Mesendoderm (in vitro differentiated cells): ENCODE data around the gene DNHD1.
A peak's percentile ranks its signal among the peaks of the same experiment; 100 is the strongest.

Experiments used
- DNase-seq: peaks from one replicate; pipeline ENCODE4 v3.0.0; 2013
- H2AK5ac ChIP-seq: 2 replicates; pipeline ENCODE4 v1.6.1; 2013; ENCODE audit warnings: low read length, inconsistent platforms
- H2BK120ac ChIP-seq: 2 replicates; pipeline ENCODE4 v1.6.1; 2013; ENCODE audit warnings: low read depth, mild to moderate bottlenecking, low read length, moderate library complexity, mixed read lengths
- H2BK15ac ChIP-seq: replicated peaks from 2 replicates; pipeline ENCODE4 v1.6.1; 2013; ENCODE audit warnings: low read depth, mild to moderate bottlenecking, moderate library complexity
- H2BK5ac ChIP-seq: 2 replicates; pipeline ENCODE4 v1.6.1; 2013; ENCODE audit warnings: low read length, inconsistent platforms
- H3K18ac ChIP-seq: 2 replicates; pipeline ENCODE4 v1.6.1; 2013; ENCODE audit warnings: mild to moderate bottlenecking, low read length, mixed read lengths
- H3K23ac ChIP-seq: one replicate; pipeline ENCODE4 v1.6.1; 2013; ENCODE audit warnings: low read length
- H3K27ac ChIP-seq: 2 replicates; pipeline ENCODE4 v1.5.1; 2013; ENCODE audit warnings: low read depth, mild to moderate bottlenecking, inconsistent platforms, low read length, moderate library complexity
- H3K27me3 ChIP-seq: 2 replicates; pipeline ENCODE4 v1.6.1; 2013; ENCODE audit warnings: low read length, control low read depth, mild to moderate bottlenecking, inconsistent platforms; ENCODE audit not compliant: insufficient read depth, poor library complexity
- H3K36me3 ChIP-seq: 2 replicates; pipeline ENCODE4 v1.6.1; 2013; ENCODE audit warnings: low read length, inconsistent platforms; ENCODE audit not compliant: control insufficient read depth, insufficient read depth
- H3K4ac ChIP-seq: one replicate; pipeline ENCODE4 v1.6.1; 2013; ENCODE audit warnings: low read depth, mild to moderate bottlenecking, low read length, moderate library complexity
- H3K4me1 ChIP-seq: 2 replicates; pipeline ENCODE4 v1.6.1; 2013; ENCODE audit warnings: low read depth, low read length, inconsistent platforms; ENCODE audit not compliant: control insufficient read depth
- H3K4me2 ChIP-seq: 2 replicates; pipeline ENCODE4 v1.6.1; 2013; ENCODE audit warnings: low read length
- H3K4me3 ChIP-seq: 2 replicates; pipeline ENCODE4 v1.5.1; 2013; ENCODE audit warnings: mild to moderate bottlenecking, low read length
- H3K56ac ChIP-seq: one replicate; pipeline ENCODE4 v1.6.1; 2013; ENCODE audit warnings: low read length
- H3K79me1 ChIP-seq: 2 replicates; pipeline ENCODE4 v1.6.1; 2013; ENCODE audit warnings: low read length, inconsistent platforms
- H3K79me2 ChIP-seq: 2 replicates; pipeline ENCODE4 v1.6.1; 2013; ENCODE audit warnings: mild to moderate bottlenecking, low read length; ENCODE audit not compliant: control insufficient read depth, insufficient read depth
- H3K9ac ChIP-seq: 2 replicates; pipeline ENCODE4 v1.6.1; 2013; ENCODE audit warnings: low read length, inconsistent platforms
- H4K5ac ChIP-seq: one replicate; pipeline ENCODE4 v1.6.1; 2013; ENCODE audit warnings: low read length
- H4K8ac ChIP-seq: one replicate; pipeline ENCODE4 v1.6.1; 2013; ENCODE audit warnings: low read depth, mild to moderate bottlenecking, control low read depth, low read length, moderate library complexity
- WGBS: extraction: QIAGEN DNeasy Blood & Tissue Kit; methylation state at CpG from one replicate; pipeline ENCODE4 v1.1.7; 2013; ENCODE audit warnings: low lambda C conversion rate, missing lambda C conversion rate; ENCODE audit not compliant: insufficient coverage; ENCODE audit errors: extremely low coverage; 5-methylcytosine and 5-hydroxymethylcytosine counted together

The DNHD1 gene

GRCh38 chr11:6529266-6529665 is 32.2 kb downstream of the DNHD1 start:
- Histone ChIP-seq H3K79me1 (no peaks in the 10 kb centered on the region), H4K5ac (no peak overlapping the region), H3K18ac (no peak overlapping the region), H2BK15ac (no peak overlapping the region), H3K4me2 (no peak overlapping the region), H3K23ac (no peak overlapping the region), H3K4me3 (no peak overlapping the region), H2AK5ac (no peak overlapping the region), H2BK120ac (no peak overlapping the region), H3K79me2 (no peaks in the 10 kb centered on the region), H3K4me1 (no peaks in the 10 kb centered on the region), H2BK5ac (no peak overlapping the region), H3K36me3 (no peaks in the 10 kb centered on the region), H3K27me3 (no peaks in the 10 kb centered on the region), H3K27ac (no peak overlapping the region), H4K8ac (no peak overlapping the region), H3K4ac (no peak overlapping the region), H3K56ac (no peak overlapping the region), H3K9ac (no peak overlapping the region)
- no peak for DNase-seq
- WGBS, result no CpG with 5 or more reads among the region's 2 CpGs

GRCh38 chr11:6530848-6531247 is 33.8 kb downstream of the DNHD1 start:
- H3K23ac ChIP-seq, result no peak overlapping the region

DNA sequence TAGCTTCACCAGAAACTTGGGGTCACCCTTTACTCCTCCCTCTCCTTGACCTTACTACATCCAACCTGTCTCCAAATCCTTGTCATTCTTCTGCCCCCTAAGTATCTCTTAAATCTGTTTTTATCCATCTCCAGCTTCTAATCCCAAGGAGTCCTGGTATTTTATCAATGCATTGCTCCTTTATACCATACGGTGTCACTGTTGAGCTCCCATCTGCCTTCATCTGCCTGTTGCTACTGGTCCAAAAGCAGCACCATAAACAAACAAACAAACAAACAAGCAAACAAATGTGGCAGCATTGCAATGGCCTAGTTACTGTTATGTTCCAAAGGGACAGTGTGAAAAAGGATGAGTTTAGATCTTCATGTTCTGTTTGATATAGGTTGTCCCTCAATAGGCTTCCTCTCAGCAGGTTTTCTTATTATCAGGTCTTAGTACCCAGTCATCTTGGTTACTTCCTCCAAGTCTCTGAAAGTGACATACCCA is 34.2 kb downstream of the DNHD1 start:
- peak; percentile 67 for DNase-seq
- Histone ChIP-seq H3K4me2 (no peak overlapping the region), H3K36me3 (no peaks in the 10 kb centered on the region), H2AK5ac (no peak overlapping the region), H3K23ac (no peak overlapping the region), H2BK15ac (no peak overlapping the region), H3K4me1 (no peaks in the 10 kb centered on the region), H2BK120ac (no peak overlapping the region), H4K5ac (no peak overlapping the region), H3K56ac (no peak overlapping the region), H3K79me2 (no peaks in the 10 kb centered on the region), H3K79me1 (no peaks in the 10 kb centered on the region), H3K4ac (no peak overlapping the region), H3K18ac (no peak overlapping the region), H3K4me3 (no peak overlapping the region), H4K8ac (no peak overlapping the region), H3K27ac (no peak overlapping the region), H2BK5ac (no peak overlapping the region), H3K27me3 (no peaks in the 10 kb centered on the region), H3K9ac (no peak overlapping the region)
- no CpG with 5 or more reads among the region's 1 CpG for WGBS

More at GRCh38 chr11:6530848-6531247, 33.8 kb downstream of the DNHD1 start:
- Histone ChIP-seq H4K5ac (no peak overlapping the region), H3K4ac (no peak overlapping the region), H3K56ac (no peak overlapping the region), H3K4me1 (no peaks in the 10 kb centered on the region), H3K36me3 (no peaks in the 10 kb centered on the region), H2AK5ac (no peak overlapping the region), H2BK120ac (no peak overlapping the region), H3K79me1 (no peaks in the 10 kb centered on the region), H3K27ac (no peak overlapping the region), H3K27me3 (no peaks in the 10 kb centered on the region), H3K4me3 (no peak overlapping the region), H3K79me2 (no peaks in the 10 kb centered on the region), H2BK15ac (no peak overlapping the region), H3K18ac (no peak overlapping the region), H3K4me2 (no peak overlapping the region), H4K8ac (no peak overlapping the region), H3K9ac (no peak overlapping the region), H2BK5ac (no peak overlapping the region)
- DNase-seq, result no peak
- WGBS, result no CpG with 5 or more reads among the region's 2 CpGs

GRCh38 chr11:6538456-6538855 is 41.4 kb downstream of the DNHD1 start:
- no peak overlapping the region for H3K4ac ChIP-seq
- no peak overlapping the region for H4K8ac ChIP-seq
- H3K18ac ChIP-seq, result no peak overlapping the region
- no peak overlapping the region for H3K4me2 ChIP-seq
- no CpG with 5 or more reads among the region's 8 CpGs for WGBS
- no peaks in the 10 kb centered on the region for H3K79me2 ChIP-seq
- no peak overlapping the region for H3K9ac ChIP-seq
- H3K23ac ChIP-seq, result no peak overlapping the region
- H3K56ac ChIP-seq, result no peak overlapping the region
- no peak overlapping the region for H2AK5ac ChIP-seq
- H3K79me1 ChIP-seq, result no peaks in the 10 kb centered on the region
- H3K4me3 ChIP-seq, result no peak overlapping the region
- H3K36me3 ChIP-seq, result no peaks in the 10 kb centered on the region
- DNase-seq, result peak; percentile 22
- no peaks in the 10 kb centered on the region for H3K4me1 ChIP-seq
- H3K27ac ChIP-seq, result no peak overlapping the region
- H3K27me3 ChIP-seq, result no peaks in the 10 kb centered on the region
- H2BK5ac ChIP-seq, result no peak overlapping the region
- H2BK120ac ChIP-seq, result no peak overlapping the region
- H2BK15ac ChIP-seq, result no peak overlapping the region
- no peak overlapping the region for H4K5ac ChIP-seq

- no peak overlapping the region for H3K4me2 ChIP-seq
- H2AK5ac ChIP-seq, result no peak overlapping the region
- no peak overlapping the region for H2BK15ac ChIP-seq
- no peak overlapping the region for H3K4me3 ChIP-seq
- no peak overlapping the region for H3K4ac ChIP-seq
- no peak overlapping the region for H3K23ac ChIP-seq
- H2BK120ac ChIP-seq, result no peak overlapping the region
- H2BK5ac ChIP-seq, result no peak overlapping the region
- no peaks in the 10 kb centered on the region for H3K36me3 ChIP-seq
- H3K9ac ChIP-seq, result no peak overlapping the region
- no peak overlapping the region for H3K27ac ChIP-seq
- H3K4me1 ChIP-seq, result no peaks in the 10 kb centered on the region
- no peaks in the 10 kb centered on the region for H3K27me3 ChIP-seq
- DNase-seq, result no peak
- H4K5ac ChIP-seq, result no peak overlapping the region
- WGBS, result no CpG with 5 or more reads among the region's 3 CpGs
- no peaks in the 10 kb centered on the region for H3K79me2 ChIP-seq
- no peak overlapping the region for H3K56ac ChIP-seq
- no peaks in the 10 kb centered on the region for H3K79me1 ChIP-seq
- H3K18ac ChIP-seq, result no peak overlapping the region
- H4K8ac ChIP-seq, result no peak overlapping the region
These were observed 41.9 kb downstream of the DNHD1 start for GRCh38 chr11:6538945-6539344.

DNA sequence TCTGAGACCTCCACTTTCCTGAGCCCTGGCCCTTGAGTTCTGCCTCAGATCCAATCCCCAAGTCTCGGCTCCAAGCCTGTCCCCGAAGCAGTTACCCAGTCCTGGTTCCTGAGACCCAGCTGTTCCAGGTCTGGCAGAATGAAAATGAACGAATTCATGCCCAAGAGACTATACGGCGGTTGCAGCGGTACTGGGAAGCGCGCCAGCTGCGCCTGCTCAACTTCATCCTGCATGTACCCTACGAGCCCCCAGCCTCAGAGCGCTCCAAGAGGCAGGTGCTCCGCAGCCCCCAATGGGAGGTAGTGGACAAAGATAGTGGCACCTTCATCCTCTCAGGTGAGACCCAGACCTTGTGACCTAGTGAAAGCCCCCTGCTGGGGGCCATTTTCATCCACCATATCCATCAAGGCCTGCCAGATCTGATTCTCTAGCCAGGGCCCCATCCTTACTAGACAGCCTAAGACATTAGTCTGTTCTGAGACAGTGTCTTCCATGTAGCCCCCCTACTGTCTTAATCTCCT is 42.7 kb downstream of the DNHD1 start:
- Histone ChIP-seq H3K4me2 (no peak overlapping the region), H3K23ac (no peak overlapping the region), H2BK120ac (no peak overlapping the region), H2AK5ac (no peak overlapping the region), H3K4me1 (no peaks in the 10 kb centered on the region), H3K18ac (no peak overlapping the region), H3K36me3 (no peaks in the 10 kb centered on the region), H4K8ac (no peak overlapping the region), H3K27me3 (no peaks in the 10 kb centered on the region), H2BK15ac (no peak overlapping the region), H3K56ac (no peak overlapping the region), H3K9ac (no peak overlapping the region), H3K4ac (no peak overlapping the region), H2BK5ac (no peak overlapping the region), H3K79me1 (no peaks in the 10 kb centered on the region), H4K5ac (no peak overlapping the region), H3K4me3 (no peak overlapping the region), H3K79me2 (no peaks in the 10 kb centered on the region), H3K27ac (no peak overlapping the region)
- WGBS, result no CpG with 5 or more reads among the region's 12 CpGs
- no peak for DNase-seq
